Effector CD4-positive, alpha-beta T cell (primary cell): Measurements from ENCODE around the gene MTPN.

ENCODE experiments used
- DNase-seq: peaks from one replicate; pipeline ENCODE4 v3.0.0-alpha.2; 2020

The MTPN gene

DNA sequence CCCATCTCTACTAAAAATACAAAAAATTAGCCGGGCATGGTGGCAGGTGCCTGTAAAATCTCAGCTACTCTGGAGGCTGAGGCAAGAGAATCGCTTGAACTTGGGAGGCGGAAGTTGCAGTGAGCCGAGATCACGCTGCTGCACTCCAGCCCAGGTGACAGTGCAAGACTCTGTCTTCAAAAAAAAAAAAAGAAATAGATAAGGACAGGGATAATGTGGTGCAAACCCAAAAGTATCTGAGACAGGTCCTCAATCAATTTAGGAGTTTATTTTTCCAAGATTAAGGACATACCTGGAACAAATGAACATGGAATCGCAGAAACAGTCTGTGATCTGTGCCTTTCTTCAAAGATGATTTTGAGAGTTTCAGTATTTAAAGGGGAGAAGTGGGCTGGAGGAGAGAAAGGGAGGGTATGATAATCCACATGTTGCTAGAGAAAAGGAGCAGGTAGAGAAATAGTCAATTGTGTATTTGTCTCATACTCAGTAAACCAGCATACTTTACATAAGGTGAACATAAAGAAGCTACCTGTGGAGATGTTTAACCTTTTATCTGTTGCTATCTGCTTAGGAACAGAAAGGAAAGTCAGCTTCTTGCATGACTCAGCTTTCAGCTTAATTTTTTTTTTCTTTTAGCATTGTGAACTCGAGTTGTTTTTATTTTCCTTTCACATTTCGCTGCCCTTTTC is 4.9 kb upstream of the MTPN start:
- no peak for DNase-seq

DNA sequence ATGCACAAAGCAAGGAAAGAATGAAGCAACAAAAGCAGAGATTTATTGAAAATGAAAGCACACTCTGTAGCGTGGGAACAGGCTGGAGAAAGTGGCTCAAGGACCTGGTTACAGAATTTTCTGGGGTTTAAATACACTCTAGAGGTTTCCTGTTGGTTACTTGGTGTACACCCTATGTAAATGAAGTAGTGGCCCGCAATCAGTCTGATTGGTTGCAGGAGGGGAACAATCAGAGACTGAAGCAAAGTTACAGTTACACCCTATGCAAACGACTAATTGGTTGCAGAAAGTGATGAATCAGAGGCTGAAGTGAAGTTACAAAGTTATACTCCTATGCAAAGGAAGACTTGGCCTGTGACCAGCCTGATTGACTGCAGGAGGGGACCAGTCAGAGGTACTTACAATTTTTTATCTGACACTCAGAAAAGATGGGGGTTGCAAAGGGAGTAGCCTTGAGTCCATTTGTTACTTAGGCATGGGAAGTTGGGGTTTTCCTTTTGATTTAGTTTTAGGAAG is 3.6 kb upstream of the MTPN start:
- peak; percentile 56 for DNase-seq

GRCh38 chr7:135980012-135980551 is 2.9 kb upstream of the MTPN start:
- no peak for DNase-seq

GRCh38 chr7:135979471-135980011 is 2.4 kb upstream of the MTPN start:
- no peak for DNase-seq

DNA sequence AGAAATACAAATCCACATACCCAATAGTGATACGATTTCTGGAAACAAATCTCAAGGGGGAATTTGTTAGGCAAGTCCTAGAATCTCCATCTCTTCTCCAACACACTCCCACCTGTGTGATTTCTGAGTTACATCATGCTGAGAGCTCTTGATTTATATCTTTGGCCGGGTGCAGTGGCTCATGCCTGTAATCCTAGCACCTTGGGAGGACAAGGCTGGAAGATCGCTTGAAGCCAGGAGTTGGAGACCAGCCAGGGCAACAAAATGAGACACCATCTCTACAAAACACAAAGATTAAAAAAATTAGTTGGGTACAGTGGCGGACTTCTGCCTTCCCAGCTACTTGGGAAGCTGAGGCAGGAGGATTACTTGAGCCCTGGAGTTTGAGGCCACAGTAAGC is 1.5 kb upstream of the MTPN start:
- DNase-seq, result no peak

DNA sequence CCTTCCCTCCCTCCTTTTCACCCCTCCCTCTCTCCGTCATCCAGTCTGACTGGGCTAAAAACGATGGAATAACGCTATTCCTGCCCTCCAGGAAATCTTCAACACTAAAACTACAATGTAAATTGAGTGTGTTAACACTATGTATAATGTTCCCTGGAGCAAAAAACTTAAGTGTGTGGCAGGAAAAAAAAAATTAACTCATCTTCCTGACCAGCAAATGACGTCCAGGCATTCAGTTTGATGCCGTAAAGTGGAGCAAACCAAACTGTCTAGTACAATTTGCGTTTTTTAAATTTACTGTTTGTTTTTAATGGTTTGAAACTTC is 545 bp upstream of the MTPN start:
- no peak for DNase-seq

DNA sequence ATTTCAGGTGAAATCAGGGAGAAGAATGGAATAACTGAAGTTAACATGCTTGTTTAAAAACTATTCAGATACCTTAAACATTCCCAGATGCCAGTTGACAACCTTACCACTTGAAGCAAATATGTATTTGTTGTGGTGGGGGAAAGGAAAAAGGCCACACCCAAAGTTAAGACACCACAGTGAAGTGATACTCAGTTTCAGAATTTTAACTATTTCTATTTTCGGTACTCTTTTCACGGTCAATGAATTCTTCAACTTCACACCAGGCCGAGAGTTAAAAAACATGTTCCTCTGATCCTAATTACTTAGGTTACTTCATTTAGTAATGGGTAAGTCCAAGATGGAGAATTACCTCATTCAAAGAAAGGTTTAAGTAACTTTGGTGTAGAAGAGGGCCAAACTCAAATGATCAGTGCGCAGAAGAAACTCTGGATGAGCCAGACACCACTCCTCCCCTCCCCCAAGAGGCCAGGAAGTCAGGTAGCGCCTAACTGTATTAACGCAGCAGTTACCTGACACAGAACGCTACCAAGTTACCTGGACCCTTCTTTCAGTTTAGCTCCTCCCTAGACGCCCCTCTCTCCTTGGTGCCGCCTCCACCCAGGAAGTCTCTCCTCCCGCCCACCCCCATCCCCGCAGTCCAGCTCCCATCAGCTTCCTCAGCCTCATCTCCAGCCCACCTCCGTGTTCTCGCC is 700 bp downstream of the MTPN start:
- DNase-seq, result peak; percentile 35

- no peak for DNase-seq
Observed at GRCh38 chr7:135975166-135975565, 2.0 kb downstream of the MTPN start.

DNA sequence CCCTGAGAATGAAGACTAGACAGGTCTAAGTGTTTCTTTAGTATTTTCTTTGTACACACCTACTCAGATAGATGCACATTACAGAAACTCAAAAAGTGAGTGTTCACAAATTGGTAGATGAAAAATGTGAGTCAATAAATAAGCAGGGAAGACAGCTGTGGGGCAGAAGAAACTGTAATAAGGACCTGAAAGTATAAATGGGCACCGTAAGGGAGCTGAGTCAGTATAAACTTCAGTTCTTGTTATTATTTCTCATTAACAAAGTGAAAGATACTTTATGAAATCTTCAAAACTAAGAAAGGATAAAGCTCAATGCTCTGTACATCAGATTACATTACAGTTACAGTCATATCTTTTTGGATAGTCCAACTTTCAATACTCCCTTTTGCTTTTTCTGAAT is 2.5 kb downstream of the MTPN start:
- DNase-seq, result no peak

DNA sequence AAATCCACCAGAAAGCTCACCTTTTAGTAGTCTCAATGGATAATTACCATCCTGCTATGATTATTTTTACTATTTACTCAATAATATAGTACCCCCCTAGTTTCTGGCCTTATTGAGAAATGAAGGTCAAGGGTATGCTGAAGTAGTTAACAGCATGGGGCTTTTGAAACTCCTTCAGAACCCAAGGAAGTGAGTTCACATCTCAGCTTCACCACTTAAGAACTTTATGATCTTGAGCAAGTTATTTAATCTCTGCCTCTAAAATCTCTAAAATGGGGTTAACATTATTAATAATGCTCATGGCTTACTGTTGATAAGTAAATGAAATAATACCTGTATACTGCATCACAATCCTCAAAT is 5.8 kb downstream of the MTPN start:
- no peak for DNase-seq

GRCh38 chr7:135970682-135971365 is 6.3 kb downstream of the MTPN start:
- DNase-seq, result no peak

GRCh38 chr7:135970045-135970444 is 7.1 kb downstream of the MTPN start:
- DNase-seq, result no peak

GRCh38 chr7:135966341-135967043 is 10.7 kb downstream of the MTPN start:
- no peak for DNase-seq

DNA sequence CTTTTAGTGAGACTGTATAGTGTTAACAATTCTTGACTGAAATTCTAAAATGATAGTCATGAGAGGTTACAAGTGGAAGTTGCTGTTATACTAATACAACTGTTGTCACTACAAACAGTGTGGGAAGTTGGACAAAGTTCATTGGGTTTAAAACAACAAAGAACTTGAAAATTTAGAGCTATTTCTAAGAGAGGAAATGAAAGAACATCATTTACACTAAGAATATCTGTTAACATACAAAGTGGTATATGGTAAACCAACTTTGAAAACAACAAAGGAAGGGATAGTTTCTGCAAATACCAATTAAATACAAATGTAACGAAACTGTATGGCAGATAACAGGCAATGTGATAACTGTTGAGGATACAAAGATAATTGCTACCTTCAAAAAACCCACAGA is 11.6 kb downstream of the MTPN start:
- no peak for DNase-seq

- no peak for DNase-seq
Observed at GRCh38 chr7:135964791-135965190, 12.4 kb downstream of the MTPN start.

DNA sequence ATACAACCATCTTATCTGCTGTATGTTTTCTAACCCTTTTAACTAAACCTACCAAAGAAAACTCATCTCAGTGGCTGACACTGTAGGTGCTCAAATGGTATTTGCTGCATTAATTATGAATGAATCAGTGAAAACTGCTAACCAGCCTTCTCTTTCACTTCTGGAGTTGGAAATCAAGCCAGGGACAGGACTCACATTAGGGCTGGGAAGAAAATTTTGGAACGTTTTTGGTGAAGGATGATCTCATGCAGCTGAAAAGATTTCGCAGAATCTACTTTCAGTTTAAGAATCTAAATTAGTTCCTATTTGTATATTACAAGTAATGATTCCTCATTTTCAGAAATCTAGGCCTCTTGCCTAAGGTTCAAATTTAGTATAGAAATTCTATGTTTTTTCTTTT is 12.9 kb downstream of the MTPN start:
- no peak for DNase-seq

DNA sequence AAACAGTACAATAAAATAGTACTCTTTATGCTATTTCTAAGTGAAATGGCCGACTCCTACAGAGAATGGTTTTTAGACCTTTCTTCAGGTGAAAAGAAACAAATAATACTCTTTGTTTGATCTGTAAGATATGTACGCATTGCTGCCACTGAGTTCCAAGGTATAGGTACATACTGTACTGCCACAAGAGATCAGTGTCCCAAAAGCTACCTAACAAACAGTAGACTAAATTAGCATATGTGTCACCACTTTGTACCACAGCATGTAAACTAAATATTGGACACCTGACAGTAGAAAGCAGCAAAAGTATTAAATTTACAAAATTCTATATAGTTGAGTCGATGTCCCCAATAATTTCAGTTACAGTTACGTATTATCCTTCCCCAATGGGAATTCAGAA is 14.4 kb downstream of the MTPN start:
- DNase-seq, result no peak

DNA sequence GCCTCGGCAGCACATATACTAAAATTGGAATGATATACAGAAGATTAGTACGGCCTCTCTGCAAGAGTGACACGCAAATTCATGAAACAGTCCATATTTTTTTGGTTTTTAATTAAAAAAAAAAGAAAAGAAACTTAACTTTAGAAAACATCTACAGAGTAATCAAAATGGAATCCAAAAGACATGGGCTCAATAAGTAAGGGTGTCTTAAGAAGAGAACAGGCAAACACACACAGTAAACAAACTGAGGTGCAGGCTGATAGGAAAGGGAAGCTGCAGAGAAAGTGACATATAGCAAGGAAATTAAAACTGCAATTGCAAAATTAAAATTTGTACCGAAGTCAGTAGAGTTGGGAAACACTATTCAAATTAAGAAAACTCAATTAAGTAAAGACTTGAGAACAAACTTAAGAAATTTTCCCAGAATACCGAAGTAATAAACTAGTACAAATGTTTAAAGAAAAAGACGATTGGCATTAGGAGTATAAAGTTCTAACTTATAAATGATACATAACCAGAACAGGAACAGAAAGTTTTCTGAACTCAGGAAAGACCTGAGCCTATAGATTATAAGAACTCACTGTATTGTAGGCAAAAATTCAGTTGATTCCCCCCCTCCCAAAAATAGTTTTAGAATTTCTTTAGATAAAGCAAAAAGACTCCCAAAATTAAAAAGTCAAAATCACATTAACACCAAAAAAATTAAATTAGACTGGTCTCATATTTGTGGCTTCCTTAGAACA is 16.3 kb downstream of the MTPN start:
- no peak for DNase-seq

DNA sequence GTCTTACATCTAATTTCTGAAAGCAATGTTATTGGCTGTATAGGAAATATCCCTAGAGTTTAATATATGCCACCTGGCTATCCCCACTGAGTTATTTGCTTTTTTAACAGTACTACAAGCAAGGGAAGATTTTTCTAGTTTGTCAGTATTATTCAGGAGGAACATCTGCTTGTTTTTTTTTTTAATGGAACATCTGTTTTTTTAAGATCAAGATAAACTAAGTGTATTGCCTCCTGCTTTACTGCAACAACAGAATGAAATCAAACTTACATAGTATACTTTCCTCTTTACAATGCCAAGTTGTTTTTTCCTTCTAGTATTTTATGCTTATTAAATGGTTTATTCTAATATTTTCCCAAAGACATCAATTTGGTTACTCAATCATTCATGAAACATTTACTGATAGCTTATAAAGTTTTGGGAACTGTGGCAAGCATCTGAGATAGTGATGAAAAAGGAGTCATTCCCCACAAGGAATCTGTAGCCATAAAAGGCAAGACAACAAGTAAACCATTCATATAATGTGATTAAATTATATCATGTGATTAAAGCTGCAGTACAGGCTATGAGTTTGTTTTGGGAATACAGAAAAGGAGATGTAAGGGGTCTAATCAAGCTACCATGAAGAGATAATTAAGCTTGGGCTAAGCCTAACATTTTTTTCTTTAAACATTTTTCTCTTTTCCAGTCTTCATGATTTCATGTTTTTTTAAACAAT is 17.4 kb downstream of the MTPN start:
- DNase-seq, result no peak

- DNase-seq, result no peak
Observed at GRCh38 chr7:135958173-135958572, 19.0 kb downstream of the MTPN start.

GRCh38 chr7:135957627-135958026 is 19.5 kb downstream of the MTPN start:
- DNase-seq, result no peak

DNA sequence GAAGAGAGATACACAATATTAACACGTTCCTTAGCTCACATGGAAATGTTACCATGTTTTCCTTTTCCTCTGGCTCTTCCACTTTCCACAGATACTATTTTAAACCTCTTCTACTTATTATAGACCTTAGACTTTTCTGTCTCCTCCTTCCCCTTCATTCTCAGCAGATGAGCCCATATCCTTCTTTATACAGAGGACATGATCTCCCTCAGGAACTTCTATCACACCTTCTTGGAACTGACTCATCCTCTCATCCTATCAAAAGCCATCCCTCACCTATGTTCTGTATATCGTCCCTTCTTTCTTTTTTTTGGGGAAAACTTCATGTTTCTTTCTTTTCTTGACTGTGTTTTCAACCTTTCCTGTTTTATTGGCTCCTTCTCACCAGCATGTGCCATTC is 20.8 kb downstream of the MTPN start:
- no peak for DNase-seq
